GM19372 (cell line): ENCODE data around the gene MCOLN3.

Experiments
- ATAC-seq: cut with Tn5 transposase; IDR thresholded peaks from one replicate; pipeline ENCODE4 v1.9.1; 2021; ENCODE audit warnings: mild to moderate bottlenecking, low read depth, moderate library complexity; ENCODE audit not compliant: unreplicated experiment

MCOLN3 gene

DNA sequence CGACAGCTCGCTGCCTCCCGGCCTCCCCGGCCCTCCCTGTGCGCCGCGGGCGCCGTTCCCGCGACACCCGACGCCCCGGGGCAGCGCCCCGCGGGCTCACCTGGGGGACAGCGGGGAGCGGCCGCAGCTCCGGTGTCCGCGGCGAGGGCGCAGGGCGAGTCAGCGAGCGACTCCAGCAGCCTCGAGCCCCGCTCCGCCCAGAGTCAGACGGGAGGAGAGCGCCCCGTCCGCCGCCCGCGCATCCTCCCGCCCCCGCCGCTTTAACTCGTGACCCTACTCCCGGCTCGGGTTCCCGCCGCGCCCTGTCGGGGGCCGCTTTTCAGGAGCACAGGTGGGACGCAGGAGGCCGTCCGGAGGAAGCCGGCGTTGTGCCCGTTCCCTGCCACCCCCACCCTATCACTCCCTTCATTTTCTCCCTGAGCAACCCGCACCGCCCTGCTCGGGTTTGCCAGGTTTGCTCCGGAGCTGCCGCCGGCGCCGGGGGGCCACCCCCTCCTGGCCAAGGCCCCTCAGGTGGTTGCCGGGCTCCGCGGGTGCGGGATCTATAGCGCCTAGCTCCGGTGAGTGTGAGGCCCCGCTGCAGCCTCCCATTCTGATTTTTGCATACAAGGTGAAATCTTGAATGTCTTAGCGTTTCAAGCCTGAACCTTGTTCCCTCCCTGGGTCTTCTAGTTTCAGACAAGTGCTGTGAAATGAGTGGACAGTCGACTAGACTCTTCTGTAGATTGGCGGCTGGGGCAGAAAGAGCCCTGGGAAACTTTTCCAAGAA, at the start of gene MCOLN3:
Gene MCOLN3 (minus strand): TSS at position 205 of the 769 bp plus-strand sequence. CDS start 3,140 bp downstream, outside the sequence.
- peak; percentile 67 for ATAC-seq

DNA sequence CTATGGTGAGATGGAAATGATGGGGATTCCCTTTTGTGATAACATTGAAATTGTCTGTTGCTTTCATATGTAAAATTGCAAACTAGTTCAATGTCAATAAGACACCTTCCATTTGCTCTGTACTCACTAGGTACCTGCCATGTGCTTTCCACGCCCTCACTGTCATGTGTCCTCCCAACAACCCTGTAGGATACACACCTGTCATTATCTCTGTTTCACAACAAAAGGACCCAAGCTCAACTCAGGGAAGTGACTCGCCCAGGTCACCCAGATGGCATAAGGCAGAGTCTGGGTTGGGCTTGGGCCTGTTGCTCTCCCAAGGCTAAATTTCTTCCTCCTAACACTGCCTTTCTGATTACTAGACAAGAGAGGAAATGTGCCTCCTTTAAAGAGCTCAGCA, 45.3 kb upstream of the MCOLN3 start:
- ATAC-seq = no peak

DNA sequence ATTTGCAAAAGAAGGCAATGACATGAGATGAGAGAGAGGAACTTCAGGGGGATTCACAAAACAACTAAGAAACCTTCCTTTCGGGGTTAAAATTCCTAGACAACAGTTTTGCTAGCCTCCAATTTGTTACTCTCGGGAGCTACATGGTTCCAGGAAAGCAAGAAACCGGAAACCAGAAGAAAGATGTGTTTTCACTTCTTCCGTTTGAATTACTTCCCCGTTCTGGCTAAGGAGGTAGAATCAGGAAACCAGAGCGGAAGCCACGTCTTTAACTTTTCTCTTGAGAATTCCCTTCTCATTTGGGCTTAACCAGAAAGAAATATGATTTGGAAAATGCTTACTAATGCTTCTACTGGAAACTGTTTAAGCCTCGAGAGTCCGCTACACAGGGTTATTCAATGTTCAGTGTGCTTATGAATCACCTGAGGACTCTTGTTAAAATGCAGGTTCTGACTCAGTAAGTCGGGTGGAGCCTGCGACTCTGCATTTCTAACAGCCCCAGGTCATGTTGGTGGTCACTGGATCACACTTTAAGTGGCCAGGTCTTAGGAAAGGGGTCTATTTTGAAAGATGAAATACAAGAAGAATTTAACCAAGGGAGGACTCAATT, 43.5 kb upstream of the MCOLN3 start:
- no peak for ATAC-seq

- no peak for ATAC-seq
Observed at GRCh38 chr1:85090225-85090624, 41.9 kb upstream of the MCOLN3 start.

GRCh38 chr1:85089203-85089602, 40.9 kb upstream of the MCOLN3 start:
- no peak for ATAC-seq

GRCh38 chr1:85088408-85088784, 40.1 kb upstream of the MCOLN3 start:
- ATAC-seq = no peak

GRCh38 chr1:85087659-85088407, 39.5 kb upstream of the MCOLN3 start:
- ATAC-seq = no peak

- ATAC-seq = no peak
Observed at GRCh38 chr1:85085417-85085816, 37.1 kb upstream of the MCOLN3 start.

DNA sequence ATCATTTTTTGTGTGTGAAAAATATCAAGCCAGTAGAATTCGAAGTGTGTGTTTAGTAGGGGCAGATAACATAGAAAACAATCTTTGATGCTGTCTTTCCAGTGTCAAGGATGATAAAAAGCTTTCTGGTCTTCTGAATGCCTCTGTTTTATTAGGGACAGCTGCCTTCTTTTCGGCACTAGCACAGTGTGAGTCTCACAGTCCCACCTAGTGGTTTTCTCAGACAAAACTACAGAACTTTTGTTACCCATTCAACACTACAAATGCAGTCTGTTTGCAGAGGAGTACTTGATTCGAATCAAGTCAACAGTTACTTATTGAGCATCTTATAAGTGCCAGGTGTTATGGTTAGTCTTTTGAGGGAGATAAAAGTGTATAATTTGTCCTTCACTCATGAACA, 30.6 kb upstream of the MCOLN3 start:
- no peak for ATAC-seq

DNA sequence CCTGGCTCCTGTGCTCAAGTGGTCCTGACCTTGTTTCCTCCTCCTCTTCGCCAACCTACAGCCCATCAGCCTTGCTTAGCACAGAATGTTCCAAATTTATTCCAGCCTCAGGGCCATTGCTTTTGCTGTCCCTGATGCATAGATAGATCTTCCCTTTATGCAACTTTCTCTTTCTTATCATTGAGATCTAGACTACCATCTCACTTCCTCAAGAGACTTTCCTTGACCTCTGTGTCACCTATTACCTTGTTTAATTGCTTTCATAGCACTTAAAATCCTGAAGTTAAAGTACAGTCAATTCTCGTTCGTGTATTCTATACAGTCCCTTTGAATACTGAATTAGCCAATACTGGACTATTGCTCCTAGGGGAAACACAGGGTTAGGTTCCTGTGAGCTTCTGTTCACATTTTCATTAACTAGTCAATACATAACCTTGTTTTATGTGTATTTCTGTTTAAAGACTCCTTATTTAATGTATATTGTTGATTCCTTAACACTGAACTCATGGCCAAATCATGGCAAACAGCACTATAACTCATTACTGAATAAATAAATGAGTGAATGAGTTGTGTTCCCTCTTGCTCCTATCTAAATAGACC, 26.2 kb upstream of the MCOLN3 start:
- no peak for ATAC-seq

- no peak for ATAC-seq
Observed at GRCh38 chr1:85070972-85071492, 22.7 kb upstream of the MCOLN3 start.

GRCh38 chr1:85068846-85069245, 20.5 kb upstream of the MCOLN3 start:
- no peak for ATAC-seq

DNA sequence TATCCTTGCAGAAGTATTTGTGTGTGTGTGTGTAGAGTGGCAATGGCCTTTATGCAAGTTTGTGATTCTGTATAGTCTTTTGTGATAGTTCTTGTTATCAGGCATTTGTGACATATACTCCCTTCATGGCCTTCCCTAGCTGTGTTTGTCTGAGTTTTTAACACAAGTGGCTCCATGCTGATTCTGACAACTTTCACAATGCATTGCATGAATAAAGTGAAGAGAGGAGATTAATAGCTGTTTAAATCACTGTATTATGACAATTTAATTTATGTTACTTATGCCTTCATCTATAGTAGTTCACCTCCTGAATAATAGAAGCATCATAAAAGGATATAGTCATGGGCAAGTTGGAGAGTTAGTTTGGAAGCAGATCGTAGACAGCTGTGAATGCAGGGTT, 17.2 kb upstream of the MCOLN3 start:
- no peak for ATAC-seq

- ATAC-seq = peak; percentile 1
Observed at GRCh38 chr1:85062425-85063026, 14.2 kb upstream of the MCOLN3 start.

GRCh38 chr1:85061711-85062424, 13.6 kb upstream of the MCOLN3 start:
- peak; percentile 100 for ATAC-seq

- ATAC-seq = no peak
Observed at GRCh38 chr1:85060038-85060437, 11.7 kb upstream of the MCOLN3 start.

DNA sequence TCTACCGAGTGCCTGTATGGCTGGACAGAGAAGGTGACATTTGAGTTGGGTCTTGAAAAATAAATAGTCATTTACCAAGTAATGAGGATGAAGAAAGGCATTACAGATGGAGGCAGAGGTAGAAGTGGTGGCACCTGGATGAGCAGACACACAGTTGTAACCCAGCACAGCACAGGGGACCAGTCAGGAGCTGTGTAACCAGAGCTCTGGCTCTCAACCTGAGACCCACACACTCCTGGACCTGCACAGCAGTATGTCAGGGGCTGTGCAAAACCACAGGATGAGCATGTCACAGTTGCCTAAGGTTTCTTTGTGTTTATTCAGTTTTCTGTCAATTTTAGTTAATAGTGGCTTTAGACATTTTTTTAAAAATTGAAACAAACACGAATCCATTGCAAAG, 11.3 kb upstream of the MCOLN3 start:
- ATAC-seq = no peak

- no peak for ATAC-seq
Observed at GRCh38 chr1:85058786-85059185, 10.5 kb upstream of the MCOLN3 start.

DNA sequence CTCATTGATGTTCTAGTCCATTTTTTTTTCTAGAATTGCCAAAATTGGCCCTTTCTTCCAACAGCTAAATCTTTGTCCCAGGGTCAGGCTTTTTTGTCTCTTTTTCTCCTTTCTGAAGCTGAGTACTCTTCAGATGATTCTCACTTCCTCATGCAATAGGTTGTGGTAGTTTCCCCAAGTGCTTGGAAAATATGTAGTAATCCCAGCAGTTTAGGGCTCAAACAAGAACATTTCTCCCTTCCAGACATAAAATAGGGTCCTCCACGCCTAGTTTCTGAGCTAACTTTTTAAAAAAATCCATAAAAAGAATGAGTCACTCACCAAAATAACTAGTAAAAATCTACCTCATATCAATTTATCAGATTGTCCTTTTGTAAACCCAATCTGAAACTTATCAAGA, 10.0 kb upstream of the MCOLN3 start:
- no peak for ATAC-seq

GRCh38 chr1:85054664-85055063, 6.4 kb upstream of the MCOLN3 start:
- no peak for ATAC-seq
